Natural killer cell (primary cell): ENCODE data around the gene TRMT1. TPM values are rescaled to one million over a fixed set of nuclear protein-coding genes. Genes with fewer than 3 reads are reported as not detected.

Experiments
- ATAC-seq, 3 donors: fragments of 150-1000 bp in 2 of 3; fragments of 200-7000 bp in 1 of 3; cut with Tn5 transposase; 1 replicate in 1 of 3; 2 replicates in 2 of 3; pipeline ENCODE4 v1.10.0; 2021; ENCODE audit warnings: mild to moderate bottlenecking in 2 of 3, moderate library complexity in 2 of 3
- DNase-seq, 2 donors: peaks; one replicate each; pipeline versions ENCODE4 v3.0.0 to v3.0.0-alpha.2; 2013 to 2021; ENCODE audit warnings: mixed read lengths in 1 of 2
- H3K27ac ChIP-seq: one replicate; pipeline ENCODE4 v1.5.1; 2013; ENCODE audit warnings: mild to moderate bottlenecking, low read length
- H3K27me3 ChIP-seq: one replicate; pipeline ENCODE4 v1.6.1; 2013; ENCODE audit warnings: low read length; ENCODE audit not compliant: control insufficient read depth, insufficient read depth
- H3K36me3 ChIP-seq: one replicate; pipeline ENCODE4 v1.6.1; 2013; ENCODE audit warnings: low read length; ENCODE audit not compliant: control insufficient read depth, insufficient read depth
- H3K4me1 ChIP-seq: one replicate; pipeline ENCODE4 v1.6.1; 2013; ENCODE audit warnings: low read length; ENCODE audit not compliant: control insufficient read depth, insufficient read depth
- H3K4me3 ChIP-seq: one replicate; pipeline ENCODE4 v1.5.1; 2013; ENCODE audit warnings: low read length
- H3K9me3 ChIP-seq: one replicate; pipeline ENCODE4 v1.6.1; 2013; ENCODE audit warnings: low read length; ENCODE audit not compliant: control insufficient read depth, insufficient read depth
- H3K27ac Mint-ChIP-seq, 2 donors: one replicate each; pipeline ENCODE4 v1.8.0; 2022; ENCODE audit warnings: mild to moderate bottlenecking in 2 of 2, mixed read lengths in 2 of 2, moderate library complexity in 1 of 2
- H3K27me3 Mint-ChIP-seq, 2 donors: one replicate each; pipeline ENCODE4 v1.8.0; 2022; ENCODE audit warnings: low read depth in 2 of 2, mixed read lengths in 2 of 2
- H3K36me3 Mint-ChIP-seq: one replicate; pipeline ENCODE4 v1.8.0; 2022; ENCODE audit warnings: mixed read lengths
- H3K4me1 Mint-ChIP-seq, 2 donors: one replicate each; pipeline ENCODE4 v1.8.0; 2022; ENCODE audit warnings: mixed read lengths in 2 of 2
- H3K4me3 Mint-ChIP-seq: one replicate; pipeline ENCODE4 v1.8.0; 2022; ENCODE audit warnings: mild to moderate bottlenecking, moderate library complexity, mixed read lengths
- H3K9me3 Mint-ChIP-seq, 2 donors: one replicate each; pipeline ENCODE4 v1.8.0; 2022; ENCODE audit warnings: mixed read lengths in 2 of 2
- WGBS: methylation state at CpG from one replicate; pipeline ENCODE4 v1.1.7; 2013; ENCODE audit warnings: missing lambda C conversion rate; ENCODE audit not compliant: insufficient coverage; 5-methylcytosine and 5-hydroxymethylcytosine counted together
- intact Hi-C: fragments of 100-400 bp; cut with micrococcal nuclease; formaldehyde crosslinking; loops from one replicate; pipeline ENCODE4 v1.14.2; 2022
- total RNA-seq, 4 donors: library from RNA; stranded (reverse); fragments of 120-200 nt in 1 of 4; gene quantifications; one replicate each; pipeline versions ENCODE4 v1.2.3 to v1.2.4, GENCODE V29; 2013 to 2022
- TF ChIP-seq, protein P1 (sequence below): fragments of 200-600 bp; IDR thresholded peaks from one replicate; pipeline ENCODE4 v1.8.0; 2022; ENCODE audit warnings: antibody characterized with exemption

The TRMT1 gene
- total RNA-seq, 3 donors from 2014 or later (not counting 1 experiment from before 2014, with no cell fraction given) = 33.8 to 48.5 (median 42.2) TPM

GRCh38 chr19:13057744-13058143 is 58.8 kb downstream of the TRMT1 start:
- no peak overlapping the region for H3K27ac Mint-ChIP-seq
- H3K9me3 ChIP-seq = no peaks in the 10 kb centered on the region
- H3K27me3 Mint-ChIP-seq = peaks cover 21 to 25% of the 10 kb centered on the region in 2 donors
- H3K4me1 ChIP-seq = peaks cover 19% of the 10 kb centered on the region
- intact Hi-C loops = no loop called here
- peaks cover 7% of the 10 kb centered on the region for H3K27me3 ChIP-seq
- H3K4me3 ChIP-seq = no peak overlapping the region
- H3K4me3 Mint-ChIP-seq = no peak overlapping the region
- no peaks in the 10 kb centered on the region for H3K36me3 Mint-ChIP-seq
- TF ChIP-seq, protein P1, sequence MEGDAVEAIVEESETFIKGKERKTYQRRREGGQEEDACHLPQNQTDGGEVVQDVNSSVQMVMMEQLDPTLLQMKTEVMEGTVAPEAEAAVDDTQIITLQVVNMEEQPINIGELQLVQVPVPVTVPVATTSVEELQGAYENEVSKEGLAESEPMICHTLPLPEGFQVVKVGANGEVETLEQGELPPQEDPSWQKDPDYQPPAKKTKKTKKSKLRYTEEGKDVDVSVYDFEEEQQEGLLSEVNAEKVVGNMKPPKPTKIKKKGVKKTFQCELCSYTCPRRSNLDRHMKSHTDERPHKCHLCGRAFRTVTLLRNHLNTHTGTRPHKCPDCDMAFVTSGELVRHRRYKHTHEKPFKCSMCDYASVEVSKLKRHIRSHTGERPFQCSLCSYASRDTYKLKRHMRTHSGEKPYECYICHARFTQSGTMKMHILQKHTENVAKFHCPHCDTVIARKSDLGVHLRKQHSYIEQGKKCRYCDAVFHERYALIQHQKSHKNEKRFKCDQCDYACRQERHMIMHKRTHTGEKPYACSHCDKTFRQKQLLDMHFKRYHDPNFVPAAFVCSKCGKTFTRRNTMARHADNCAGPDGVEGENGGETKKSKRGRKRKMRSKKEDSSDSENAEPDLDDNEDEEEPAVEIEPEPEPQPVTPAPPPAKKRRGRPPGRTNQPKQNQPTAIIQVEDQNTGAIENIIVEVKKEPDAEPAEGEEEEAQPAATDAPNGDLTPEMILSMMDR = no peak
- DNase-seq (no peak), ATAC-seq (no peak)
- peaks cover 6 to 13% of the 10 kb centered on the region in 2 donors for H3K4me1 Mint-ChIP-seq
- no peaks in the 10 kb centered on the region for H3K36me3 ChIP-seq
- H3K9me3 Mint-ChIP-seq = no peaks in the 10 kb centered on the region
- 90% methylated on average over 2 of the region's 2 CpGs for WGBS
- H3K27ac ChIP-seq = no peak overlapping the region

GRCh38 chr19:13057147-13057572 is 59.4 kb downstream of the TRMT1 start:
- Histone ChIP-seq H3K36me3 (no peaks in the 10 kb centered on the region), H3K27me3 (peaks cover 7% of the 10 kb centered on the region), H3K27ac (no peak overlapping the region), H3K4me1 (peaks cover 19% of the 10 kb centered on the region), H3K4me3 (no peak overlapping the region), H3K9me3 (no peaks in the 10 kb centered on the region)
- Mint-ChIP-seq H3K9me3 (no peaks in the 10 kb centered on the region), H3K27ac (no peak overlapping the region), H3K36me3 (no peaks in the 10 kb centered on the region), H3K4me3 (no peak overlapping the region), H3K4me1 (peaks cover 6 to 15% of the 10 kb centered on the region in 2 donors), H3K27me3 (peaks cover 23 to 29% of the 10 kb centered on the region in 2 donors)
- WGBS = 94% methylated on average over 10 of the region's 15 CpGs
- DNase-seq (no peak), ATAC-seq (no peak)
- TF ChIP-seq, protein P1 = no peak
- intact Hi-C loops = no loop called here

- peaks cover 22 to 35% of the 10 kb centered on the region in 2 donors for H3K27me3 Mint-ChIP-seq
- no peaks in the 10 kb centered on the region for H3K9me3 ChIP-seq
- H3K36me3 ChIP-seq = no peaks in the 10 kb centered on the region
- H3K27ac Mint-ChIP-seq = no peak overlapping the region
- peaks cover 21% of the 10 kb centered on the region for H3K4me1 ChIP-seq
- H3K4me3 Mint-ChIP-seq = no peak overlapping the region
- no peak overlapping the region for H3K27ac ChIP-seq
- H3K9me3 Mint-ChIP-seq = no peaks in the 10 kb centered on the region
- DNase-seq = no peak
- H3K4me1 Mint-ChIP-seq = peaks cover 9 to 20% of the 10 kb centered on the region in 2 donors
- no peaks in the 10 kb centered on the region for H3K36me3 Mint-ChIP-seq
- H3K27me3 ChIP-seq = peaks cover 14% of the 10 kb centered on the region
- 83% methylated on average over 17 of the region's 17 CpGs for WGBS
- TF ChIP-seq, protein P1 = no peak
- intact Hi-C loops = no loop called here
- no peak for ATAC-seq
- no peak overlapping the region for H3K4me3 ChIP-seq
Measured at GRCh38 chr19:13056052-13056660, 60.4 kb downstream of the TRMT1 start.
